Astrocyte (in vitro differentiated cells and primary cell): Measurements from ENCODE around the gene SRBD1.

ENCODE experiments used
- EZH2 ChIP-seq: IDR thresholded peaks from 2 replicates; pipeline ENCODE4 v1.6.1; 2012; ENCODE audit warnings: mild to moderate bottlenecking, low read length, inconsistent platforms; ENCODE audit not compliant: insufficient read depth
- TF ChIP-seq, protein P1 (sequence below): IDR thresholded peaks from 2 replicates; pipeline ENCODE4 v1.5.1; 2011; ENCODE audit warnings: low read depth, mild to moderate bottlenecking, inconsistent platforms, low read length, moderate library complexity; ENCODE audit not compliant: insufficient read depth

GRCh38 chr2:45345331-45346234 is 265.5 kb downstream of the SRBD1 start:
- TF ChIP-seq, protein P1, sequence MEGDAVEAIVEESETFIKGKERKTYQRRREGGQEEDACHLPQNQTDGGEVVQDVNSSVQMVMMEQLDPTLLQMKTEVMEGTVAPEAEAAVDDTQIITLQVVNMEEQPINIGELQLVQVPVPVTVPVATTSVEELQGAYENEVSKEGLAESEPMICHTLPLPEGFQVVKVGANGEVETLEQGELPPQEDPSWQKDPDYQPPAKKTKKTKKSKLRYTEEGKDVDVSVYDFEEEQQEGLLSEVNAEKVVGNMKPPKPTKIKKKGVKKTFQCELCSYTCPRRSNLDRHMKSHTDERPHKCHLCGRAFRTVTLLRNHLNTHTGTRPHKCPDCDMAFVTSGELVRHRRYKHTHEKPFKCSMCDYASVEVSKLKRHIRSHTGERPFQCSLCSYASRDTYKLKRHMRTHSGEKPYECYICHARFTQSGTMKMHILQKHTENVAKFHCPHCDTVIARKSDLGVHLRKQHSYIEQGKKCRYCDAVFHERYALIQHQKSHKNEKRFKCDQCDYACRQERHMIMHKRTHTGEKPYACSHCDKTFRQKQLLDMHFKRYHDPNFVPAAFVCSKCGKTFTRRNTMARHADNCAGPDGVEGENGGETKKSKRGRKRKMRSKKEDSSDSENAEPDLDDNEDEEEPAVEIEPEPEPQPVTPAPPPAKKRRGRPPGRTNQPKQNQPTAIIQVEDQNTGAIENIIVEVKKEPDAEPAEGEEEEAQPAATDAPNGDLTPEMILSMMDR = no peak
- no peak for TF ChIP-seq EZH2
